GM23248 (cell line): ENCODE results near the gene RRP8. TPM values are rescaled to one million over a fixed set of nuclear protein-coding genes. Genes with fewer than 3 reads are reported as not detected.
A peak's percentile ranks its signal among the peaks of the same experiment; 100 is the strongest.

Source experiments
- DNase-seq: peaks from one replicate; pipeline ENCODE4 v3.0.0-alpha.2; 2015
- H2AFZ ChIP-seq: fragments of 200-600 bp; sonication (generic); 2 replicates; pipeline ENCODE4 v1.6.1; 2016; ENCODE audit warnings: antibody characterized with exemption
- H3F3A ChIP-seq: fragments of 200-600 bp; sonication (generic); 2 replicates; pipeline ENCODE4 v1.6.1; 2016; ENCODE audit warnings: mild to moderate bottlenecking, antibody characterized with exemption, mixed run types; ENCODE audit not compliant: insufficient read depth
- H3K27ac ChIP-seq: fragments of 200-600 bp; sonication (generic); 2 replicates; pipeline ENCODE4 v1.5.1; 2016; ENCODE audit warnings: mild to moderate bottlenecking
- H3K27me3 ChIP-seq: fragments of 200-600 bp; sonication (generic); replicated peaks from 2 replicates; pipeline ENCODE4 v1.6.1; 2016; ENCODE audit warnings: mild to moderate bottlenecking; ENCODE audit not compliant: insufficient read depth
- H3K36me3 ChIP-seq: fragments of 200-600 bp; sonication (generic); 2 replicates; pipeline ENCODE4 v1.6.1; 2016; ENCODE audit warnings: low read depth, mild to moderate bottlenecking
- H3K4me1 ChIP-seq: fragments of 200-600 bp; sonication (generic); 2 replicates; pipeline ENCODE4 v1.6.1; 2016; ENCODE audit warnings: mild to moderate bottlenecking; ENCODE audit not compliant: insufficient read depth
- H3K4me2 ChIP-seq: fragments of 200-600 bp; sonication (generic); one replicate; pipeline ENCODE4 v1.6.1; 2016; ENCODE audit warnings: mild to moderate bottlenecking; ENCODE audit not compliant: unreplicated experiment
- H3K4me3 ChIP-seq: fragments of 200-600 bp; sonication (generic); 2 replicates; pipeline ENCODE4 v1.5.1; 2016; ENCODE audit warnings: mild to moderate bottlenecking
- H3K79me2 ChIP-seq: fragments of 200-600 bp; sonication (generic); 2 replicates; pipeline ENCODE4 v1.6.1; 2016; ENCODE audit warnings: mild to moderate bottlenecking; ENCODE audit not compliant: insufficient read depth
- H3K9ac ChIP-seq: fragments of 200-600 bp; sonication (generic); 2 replicates; pipeline ENCODE4 v1.6.1; 2016; ENCODE audit warnings: mild to moderate bottlenecking
- H3K9me2 ChIP-seq: fragments of 200-600 bp; sonication (generic); 2 replicates; pipeline ENCODE4 v1.6.1; 2016; ENCODE audit warnings: mixed run types, mild to moderate bottlenecking, moderate library complexity; ENCODE audit not compliant: insufficient read depth
- H3K9me3 ChIP-seq: fragments of 200-600 bp; sonication (generic); one replicate; pipeline ENCODE4 v1.6.1; 2017; ENCODE audit warnings: low read depth
- H4K20me1 ChIP-seq: fragments of 200-600 bp; sonication (generic); 2 replicates; pipeline ENCODE4 v1.6.0; 2016; ENCODE audit not compliant: insufficient read depth
- EZH2 ChIP-seq: fragments of 200-600 bp; sonication (generic); IDR thresholded peaks from 2 replicates; pipeline ENCODE4 v1.6.1; 2018; ENCODE audit warnings: antibody characterized with exemption, mild to moderate bottlenecking; ENCODE audit not compliant: insufficient read depth, poor library complexity, severe bottlenecking
- EZH2phosphoT487 ChIP-seq: fragments of 200-600 bp; sonication (generic); IDR thresholded peaks from 2 replicates; pipeline ENCODE4 v1.6.1; 2018; ENCODE audit warnings: antibody characterized with exemption, moderate library complexity, mild to moderate bottlenecking, low read depth; ENCODE audit not compliant: insufficient read depth
- WGBS, 2 experiments: methylation state at CpG; one replicate each; pipeline ENCODE4 v1.1.6; 2015 to 2017; ENCODE audit warnings: low lambda C conversion rate in 2 of 2, low coverage in 1 of 2; ENCODE audit errors: missing lambda C conversion rate in 2 of 2; 5-methylcytosine and 5-hydroxymethylcytosine counted together
- in situ Hi-C: fragments of 300-500 bp; cut with MboI; formaldehyde crosslinking; loops from 2 replicates; pipeline ENCODE4 v1.15.0; 2020
- polyA plus RNA-seq: library from polyadenylated mRNA; unstranded; fragments of >200 nt; fragmentation: Nextera tagmentation; extraction: Ambion mirVana; gene quantifications from 2 replicates; pipeline ENCODE4 v1.2.1, GENCODE V29; 2016
- total RNA-seq: library from RNA; depleted of rRNA; stranded (reverse); fragments of >200 nt; shearing (Covaris generic); gene quantifications from 2 replicates; pipeline ENCODE4 v1.2.3, GENCODE V29; 2014

Gene RRP8
- total and polyA plus RNA-seq, 2 experiments from 2014 or later: 8.5 to 24.4 TPM

- Histone ChIP-seq H2AFZ (no peak overlapping the region), H3K4me1 (peaks cover 21% of the 10 kb centered on the region), H3K36me3 (no peaks in the 10 kb centered on the region), H3K27ac (no peak overlapping the region), H4K20me1 (no peaks in the 10 kb centered on the region), H3K4me2 (no peak overlapping the region), H3K79me2 (no peaks in the 10 kb centered on the region), H3K9me2 (no peaks in the 10 kb centered on the region), H3F3A (peaks cover 29% of the 10 kb centered on the region), H3K27me3 (no peaks in the 10 kb centered on the region), H3K9ac (no peak overlapping the region), H3K9me3 (no peaks in the 10 kb centered on the region), H3K4me3 (no peak overlapping the region)
- peak; percentile 39 for DNase-seq
- TF ChIP-seq EZH2phosphoT487 (no peak), EZH2 (no peak)
- in situ Hi-C loops: no loop called here
- 57 to 58% methylated on average over 10 of the region's 10 CpGs for WGBS, 2 experiments
These were observed 31.9 kb upstream of the RRP8 start for GRCh38 chr11:6635082-6635932.

GRCh38 chr11:6634534-6634933 lies 31.1 kb upstream of the RRP8 start:
- H3K4me3 ChIP-seq: no peak overlapping the region
- H3K4me2 ChIP-seq: no peak overlapping the region
- no peak for DNase-seq
- peaks cover 29% of the 10 kb centered on the region for H3F3A ChIP-seq
- H3K9me3 ChIP-seq: no peaks in the 10 kb centered on the region
- H3K27ac ChIP-seq: no peak overlapping the region
- WGBS, 2 experiments: 65 to 69% methylated on average over 1 of the region's 1 CpG
- TF ChIP-seq EZH2: no peak
- no peak for TF ChIP-seq EZH2phosphoT487
- no peaks in the 10 kb centered on the region for H3K79me2 ChIP-seq
- H3K9ac ChIP-seq: no peak overlapping the region
- no peaks in the 10 kb centered on the region for H3K36me3 ChIP-seq
- H3K27me3 ChIP-seq: no peaks in the 10 kb centered on the region
- peaks cover 21% of the 10 kb centered on the region for H3K4me1 ChIP-seq
- no peak overlapping the region for H2AFZ ChIP-seq
- H4K20me1 ChIP-seq: no peaks in the 10 kb centered on the region
- H3K9me2 ChIP-seq: no peaks in the 10 kb centered on the region
- in situ Hi-C loops: no loop called here

GRCh38 chr11:6633422-6634408 lies 30.3 kb upstream of the RRP8 start:
- Histone ChIP-seq H3F3A (peaks cover 28% of the 10 kb centered on the region), H3K4me2 (no peak overlapping the region), H3K9me3 (no peaks in the 10 kb centered on the region), H3K9ac (no peak overlapping the region), H2AFZ (no peak overlapping the region), H3K79me2 (no peaks in the 10 kb centered on the region), H3K27ac (no peak overlapping the region), H3K9me2 (no peaks in the 10 kb centered on the region), H3K36me3 (no peaks in the 10 kb centered on the region), H3K4me1 (peaks cover 21% of the 10 kb centered on the region), H4K20me1 (no peaks in the 10 kb centered on the region), H3K4me3 (no peak overlapping the region), H3K27me3 (no peaks in the 10 kb centered on the region)
- no peak for DNase-seq
- no peak for TF ChIP-seq EZH2
- 88 to 90% methylated on average over 15 to 16 of the region's 16 CpGs for WGBS, 2 experiments
- in situ Hi-C loops: no loop called here
